GM08714 (cell line): ENCODE data around the gene REPS2.

Experiments used
- H3K4me3 ChIP-seq: fragments of 200-500 bp; sonication (Bioruptor generic); 2 replicates; pipeline ENCODE4 v1.5.1; 2014; ENCODE audit warnings: mild to moderate bottlenecking, low read length, inconsistent platforms
- ZNF274 ChIP-seq: IDR thresholded peaks from 2 replicates; pipeline ENCODE4 v1.6.1; 2012; ENCODE audit warnings: mild to moderate bottlenecking, low read depth, low read length

The REPS2 gene

GRCh38 chrX:17095161-17095560 lies 148.7 kb downstream of the REPS2 start:
- no peak overlapping the region for H3K4me3 ChIP-seq
- TF ChIP-seq ZNF274, result no peak

GRCh38 chrX:17098516-17099247 lies 152.2 kb downstream of the REPS2 start:
- no peak overlapping the region for H3K4me3 ChIP-seq
- no peak for TF ChIP-seq ZNF274

GRCh38 chrX:17104433-17104832 lies 158.0 kb downstream of the REPS2 start:
- TF ChIP-seq ZNF274, result no peak
- H3K4me3 ChIP-seq, result no peak overlapping the region

- no peak overlapping the region for H3K4me3 ChIP-seq
These were observed 174.4 kb downstream of the REPS2 start for GRCh38 chrX:17120816-17121215.

GRCh38 chrX:17154001-17154400 lies 207.5 kb downstream of the REPS2 start:
- no peak for TF ChIP-seq ZNF274
- H3K4me3 ChIP-seq, result no peak overlapping the region

More at GRCh38 chrX:17120816-17121215, 174.4 kb downstream of the REPS2 start:
- TF ChIP-seq ZNF274, result no peak

- H3K4me3 ChIP-seq, result no peak overlapping the region
- no peak for TF ChIP-seq ZNF274
These were observed 214.5 kb downstream of the REPS2 start for GRCh38 chrX:17160975-17161374.

- TF ChIP-seq ZNF274, result no peak
- no peak overlapping the region for H3K4me3 ChIP-seq
These were observed 215.5 kb downstream of the REPS2 start for GRCh38 chrX:17161991-17162390.

GRCh38 chrX:17164079-17164478 lies 217.6 kb downstream of the REPS2 start:
- no peak overlapping the region for H3K4me3 ChIP-seq
- TF ChIP-seq ZNF274, result no peak

- no peak for TF ChIP-seq ZNF274
- no peak overlapping the region for H3K4me3 ChIP-seq
These were observed 218.5 kb downstream of the REPS2 start for GRCh38 chrX:17164941-17165340.

GRCh38 chrX:17167915-17168314 lies 221.5 kb downstream of the REPS2 start:
- no peak overlapping the region for H3K4me3 ChIP-seq
- TF ChIP-seq ZNF274, result no peak

- no peak for TF ChIP-seq ZNF274
- H3K4me3 ChIP-seq, result no peak overlapping the region
These were observed 224.5 kb downstream of the REPS2 start for GRCh38 chrX:17170973-17171372.

GRCh38 chrX:17174671-17175070 lies 228.2 kb downstream of the REPS2 start:
- no peak overlapping the region for H3K4me3 ChIP-seq
- no peak for TF ChIP-seq ZNF274

GRCh38 chrX:17182317-17182716 lies 235.9 kb downstream of the REPS2 start:
- no peak for TF ChIP-seq ZNF274
- no peak overlapping the region for H3K4me3 ChIP-seq

- no peak for TF ChIP-seq ZNF274
- no peak overlapping the region for H3K4me3 ChIP-seq
These were observed 237.1 kb downstream of the REPS2 start for GRCh38 chrX:17183566-17183965.

GRCh38 chrX:17185431-17185830 lies 239.0 kb downstream of the REPS2 start:
- no peak for TF ChIP-seq ZNF274
- no peak overlapping the region for H3K4me3 ChIP-seq
